ENCODE measurements around the gene WIF1.

Gene WIF1

DNA sequence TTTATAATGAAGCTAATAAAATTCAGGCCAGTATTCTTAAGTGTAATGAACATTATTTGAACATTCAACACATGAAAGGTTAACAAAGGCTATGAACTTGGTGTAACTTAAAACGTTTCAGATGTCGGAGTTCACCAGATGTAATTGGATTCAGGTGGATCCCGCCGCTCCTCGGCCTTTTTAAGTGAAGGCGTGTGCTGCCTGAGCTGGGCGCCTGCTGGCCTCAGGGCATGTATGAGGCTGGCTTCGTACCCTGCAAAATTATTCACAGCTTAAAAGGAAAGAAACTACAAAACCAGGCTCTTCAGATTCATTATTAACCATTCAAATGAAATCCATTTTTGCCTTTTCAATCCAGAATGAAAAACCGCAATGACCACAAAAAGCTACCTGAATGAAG is 69.9 kb downstream of the WIF1 start:
- H3K36me3 ChIP-seq (ENCODE audit: control insufficient read depth in 2 of 2, insufficient read depth in 1 of 2, low read length in 2 of 2), result no peaks in the 10 kb centered on the region
- CTCF ChIA-PET, result no interaction called here
- H3K4me3 ChIP-seq (ENCODE audit: low read depth, low read length), result no peak overlapping the region
- H3K4me1 ChIP-seq (ENCODE audit: control insufficient read depth, insufficient read depth, low read length), result no peaks in the 10 kb centered on the region
- no peaks in the 10 kb centered on the region for H3K9me3 ChIP-seq (ENCODE audit: control insufficient read depth, insufficient read depth, low read depth, low read length)
- no peak overlapping the region for H3K27ac ChIP-seq (ENCODE audit: extremely low read depth, low read depth, low read length)
- TF ChIP-seq ZNF18 (tag by site-specific recombination; IDR thresholded peaks at IDR 0.05) (no peak), ZNF211 (tag by site-specific recombination; IDR thresholded peaks at IDR 0.05; ENCODE audit: low read depth) (no peak), ZNF518A (tag by site-specific recombination; conservative IDR thresholded peaks at IDR 0.05; ENCODE audit: low read depth) (no peak), ZNF292 (tag by site-specific recombination; IDR thresholded peaks at IDR 0.05; ENCODE audit: borderline replicate concordance, low read depth) (no peak), ZNF114 (tag by site-specific recombination; IDR thresholded peaks at IDR 0.05) (no peak), ZNF513 (tag by site-specific recombination; IDR thresholded peaks at IDR 0.05) (no peak), ZNF677 (tag by site-specific recombination; IDR thresholded peaks at IDR 0.05) (no peak), ELK4 (IDR thresholded peaks at IDR 0.05; ENCODE audit: borderline replicate concordance, low read depth, low read length) (no peak), ZNF544 (tag by site-specific recombination; IDR thresholded peaks at IDR 0.05) (no peak)
- POLR2A ChIA-PET, result no interaction called here

DNA sequence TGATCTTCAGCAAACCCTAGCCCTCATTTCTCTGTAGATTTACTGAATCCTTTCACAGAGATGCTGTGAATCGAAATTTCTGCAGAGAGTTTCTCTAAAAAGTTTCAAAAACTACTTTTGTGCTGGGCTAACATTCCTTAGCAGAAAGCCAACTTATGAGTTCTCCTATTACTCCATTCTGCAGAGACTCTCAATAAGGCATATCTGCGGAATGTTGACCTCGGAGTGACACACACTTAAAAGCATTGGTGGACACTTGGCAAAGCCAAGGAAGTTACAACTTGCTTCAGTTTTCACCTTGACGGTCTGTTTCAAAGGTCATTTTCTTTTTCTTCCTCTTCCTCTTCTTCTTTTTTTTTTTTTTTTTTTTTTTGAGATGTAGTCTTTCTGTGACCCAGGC is 75.8 kb downstream of the WIF1 start:
- Histone ChIP-seq H3K36me3 (ENCODE audit: control insufficient read depth in 2 of 2, insufficient read depth in 1 of 2, low read length in 2 of 2) (no peaks in the 10 kb centered on the region), H3K27ac (ENCODE audit: extremely low read depth, low read depth, low read length) (no peak overlapping the region), H3K4me3 (ENCODE audit: low read depth, low read length) (no peak overlapping the region), H3K9me3 (ENCODE audit: control insufficient read depth, insufficient read depth, low read depth, low read length) (no peaks in the 10 kb centered on the region), H3K4me1 (ENCODE audit: control insufficient read depth, insufficient read depth, low read length) (no peaks in the 10 kb centered on the region)
- POLR2A ChIA-PET, result no interaction called here
- TF ChIP-seq, protein P1, sequence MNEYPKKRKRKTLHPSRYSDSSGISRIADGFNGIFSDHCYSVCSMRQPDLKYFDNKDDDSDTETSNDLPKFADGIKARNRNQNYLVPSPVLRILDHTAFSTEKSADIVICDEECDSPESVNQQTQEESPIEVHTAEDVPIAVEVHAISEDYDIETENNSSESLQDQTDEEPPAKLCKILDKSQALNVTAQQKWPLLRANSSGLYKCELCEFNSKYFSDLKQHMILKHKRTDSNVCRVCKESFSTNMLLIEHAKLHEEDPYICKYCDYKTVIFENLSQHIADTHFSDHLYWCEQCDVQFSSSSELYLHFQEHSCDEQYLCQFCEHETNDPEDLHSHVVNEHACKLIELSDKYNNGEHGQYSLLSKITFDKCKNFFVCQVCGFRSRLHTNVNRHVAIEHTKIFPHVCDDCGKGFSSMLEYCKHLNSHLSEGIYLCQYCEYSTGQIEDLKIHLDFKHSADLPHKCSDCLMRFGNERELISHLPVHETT (tag by site-specific recombination; IDR thresholded peaks at IDR 0.05), result no peak
- TF ChIP-seq ZNF585B (tag by site-specific recombination; IDR thresholded peaks at IDR 0.05) (no peak), ZNF747 (tag by site-specific recombination; IDR thresholded peaks at IDR 0.05) (no peak), SETDB1 (IDR thresholded peaks at IDR 0.05; ENCODE audit: insufficient read length, low read length) (no peak), SP3 (tag by site-specific recombination; IDR thresholded peaks at IDR 0.05) (no peak), KLF9 (tag by site-specific recombination; IDR thresholded peaks at IDR 0.05; ENCODE audit: low read depth) (no peak), ZNF558 (tag by site-specific recombination; IDR thresholded peaks at IDR 0.05) (no peak), ZNF785 (tag by site-specific recombination; IDR thresholded peaks at IDR 0.05) (no peak), ZNF658 (tag by site-specific recombination; IDR thresholded peaks at IDR 0.05) (no peak), ZNF169 (tag by site-specific recombination; IDR thresholded peaks at IDR 0.05) (no peak), ZBTB10 (tag by site-specific recombination; IDR thresholded peaks at IDR 0.05) (no peak), ATF2 (tag by site-specific recombination; IDR thresholded peaks at IDR 0.05; ENCODE audit: low read depth) (no peak)
- CTCF ChIA-PET, result no interaction called here

Measured in HEK293 (cell line).